ENCODE results near the gene RRAS. TPM values are rescaled to one million over a fixed set of nuclear protein-coding genes. Genes with fewer than 3 reads are reported as not detected.

RRAS gene
- total RNA-seq, 6 donors from 2014 or later, result 81.7 to 160 (median 107) TPM

GRCh38 chr19:49655570-49656455, 15.9 kb upstream of the RRAS start:
- no peaks in the 10 kb centered on the region for H3K9me3 ChIP-seq
- H3K27ac ChIP-seq, result no peak overlapping the region
- no peak overlapping the region for H3K4me3 ChIP-seq
- 84 to 98% methylated on average over 7 to 19 of the region's 23 CpGs for WGBS, 2 donors
- ATAC-seq (ENCODE audit: low FRiP score in 2 of 2), result no peak
- no peak for TF ChIP-seq POLR2A (IDR thresholded peaks at IDR 0.05)
- TF ChIP-seq POLR2AphosphoS5 (IDR thresholded peaks at IDR 0.05), result no peak
- no peak for TF ChIP-seq CTCF (IDR thresholded peaks at IDR 0.05)
- peak in 1 of 2 donors; percentile 36 for DNase-seq
- peaks cover 42 to 98% (median 90%) of the 10 kb centered on the region in 4 donors for H3K36me3 ChIP-seq
- H3K4me1 ChIP-seq, result no peaks in the 10 kb centered on the region
- H3K27me3 ChIP-seq, result no peaks in the 10 kb centered on the region

DNA sequence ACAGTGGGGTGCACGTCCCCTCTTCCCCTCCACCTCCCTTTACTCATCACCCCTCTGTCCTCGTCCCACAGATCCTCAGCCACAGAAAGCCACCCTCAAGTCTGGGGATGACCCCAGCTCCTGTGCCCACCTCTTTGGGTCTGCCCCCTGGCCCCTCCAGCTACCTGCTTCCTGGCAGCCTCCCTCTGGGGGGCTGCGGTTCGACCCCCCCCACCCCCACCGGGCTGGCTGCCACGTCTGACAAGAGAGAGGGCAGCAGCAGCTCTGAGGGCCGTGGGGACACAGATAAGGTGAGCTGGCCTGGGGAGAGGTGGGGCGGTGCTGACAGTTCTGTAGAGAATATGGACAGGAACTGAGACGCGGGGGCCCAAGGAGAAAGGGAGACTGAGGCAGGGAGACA, 14.6 kb upstream of the RRAS start:
- 86 to 92% methylated on average over 10 of the region's 10 CpGs for WGBS, 2 donors
- H3K4me3 ChIP-seq, result no peak overlapping the region
- ATAC-seq (ENCODE audit: low FRiP score in 2 of 2), result no peak

GRCh38 chr19:49653466-49653806, 13.5 kb upstream of the RRAS start:
- Histone ChIP-seq H3K27me3 (no peaks in the 10 kb centered on the region), H3K36me3 (peaks cover 34 to 96% (median 87%) of the 10 kb centered on the region in 4 donors), H3K4me1 (no peaks in the 10 kb centered on the region), H3K4me3 (no peak overlapping the region), H3K9me3 (no peaks in the 10 kb centered on the region), H3K27ac (no peak overlapping the region)
- 85 to 95% methylated on average over 11 to 13 of the region's 13 CpGs for WGBS, 2 donors
- no peak for TF ChIP-seq POLR2A (IDR thresholded peaks at IDR 0.05)
- no peak for TF ChIP-seq POLR2AphosphoS5 (IDR thresholded peaks at IDR 0.05)
- TF ChIP-seq EP300 (IDR thresholded peaks at IDR 0.05), result no peak
- TF ChIP-seq CTCF (IDR thresholded peaks at IDR 0.05), result no peak
- DNase-seq (peak in 1 of 2 donors; percentile 78), ATAC-seq (ENCODE audit: low FRiP score in 2 of 2) (no peak)

More for the DNA sequence above, 14.6 kb upstream of the RRAS start:
- H3K4me1 ChIP-seq, result no peaks in the 10 kb centered on the region
- H3K9me3 ChIP-seq, result no peaks in the 10 kb centered on the region
- peak in 1 of 2 donors; percentile 56 for DNase-seq
- TF ChIP-seq EP300 (IDR thresholded peaks at IDR 0.05) (no peak), POLR2A (IDR thresholded peaks at IDR 0.05) (no peak), POLR2AphosphoS5 (IDR thresholded peaks at IDR 0.05) (no peak), CTCF (IDR thresholded peaks at IDR 0.05) (no peak)
- no peaks in the 10 kb centered on the region for H3K27me3 ChIP-seq
- H3K36me3 ChIP-seq, result peaks cover 42 to 97% (median 93%) of the 10 kb centered on the region in 4 donors
- no peak overlapping the region for H3K27ac ChIP-seq

GRCh38 chr19:49652551-49653465, 12.9 kb upstream of the RRAS start:
- 95 to 96% methylated on average over 55 to 58 of the region's 58 CpGs for WGBS, 2 donors
- no peaks in the 10 kb centered on the region for H3K4me1 ChIP-seq
- H3K27ac ChIP-seq, result no peak overlapping the region
- H3K9me3 ChIP-seq, result no peaks in the 10 kb centered on the region
- H3K27me3 ChIP-seq, result no peaks in the 10 kb centered on the region
- peaks cover 34 to 94% (median 83%) of the 10 kb centered on the region in 4 donors for H3K36me3 ChIP-seq
- no peak for TF ChIP-seq EP300 (IDR thresholded peaks at IDR 0.05)
- no peak for TF ChIP-seq CTCF (IDR thresholded peaks at IDR 0.05)
- TF ChIP-seq POLR2A (IDR thresholded peaks at IDR 0.05), result no peak
- TF ChIP-seq POLR2AphosphoS5 (IDR thresholded peaks at IDR 0.05), result no peak
- ATAC-seq (ENCODE audit: low FRiP score in 2 of 2) (no peak), DNase-seq (peak in 1 of 2 donors; percentile 80)
- no peak overlapping the region for H3K4me3 ChIP-seq

All from upper lobe of left lung (tissue), 6 donors.